ENCODE measurements around the gene ARHGAP42. TPM values are rescaled to one million over a fixed set of nuclear protein-coding genes. Genes with fewer than 3 reads are reported as not detected.

ARHGAP42 gene
- total and polyA plus RNA-seq, 2 of the 4 experiments (the other 2 are of a cell fraction): 2.9 to 7.3 TPM

DNA sequence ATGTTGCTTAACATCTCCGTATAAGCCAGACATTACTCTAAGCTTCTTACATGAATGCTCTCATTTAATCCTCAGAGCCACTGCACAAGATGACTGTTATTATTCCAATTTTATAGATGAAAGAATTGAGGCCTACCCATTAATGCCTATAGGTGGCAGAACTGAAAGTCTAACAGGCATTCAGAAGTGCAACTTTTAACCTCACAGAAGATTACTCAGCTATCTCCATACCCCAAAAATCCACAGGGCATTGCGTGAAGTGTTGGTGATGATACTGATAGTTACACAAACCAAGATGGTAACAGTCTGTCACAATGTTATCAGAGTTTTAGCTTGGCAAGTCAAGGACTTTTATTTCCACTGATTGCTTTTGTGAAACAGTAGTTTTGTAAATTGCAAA is 130.5 kb downstream of the ARHGAP42 start:
- in situ Hi-C loops (cut with MboI; ENCODE audit: low sequenced_read_pairs) (no loop called here), intact Hi-C loops (cut with micrococcal nuclease) (no loop called here), dilution Hi-C loops (cut with HindIII; ENCODE audit: low sequenced_read_pairs, unreplicated experiment) (no loop called here)
- H3K9ac ChIP-seq (ENCODE audit: low read depth, low read length): no peak overlapping the region
- H3K79me1 ChIP-seq (ENCODE audit: low read depth in 1 of 2, low read length in 2 of 2): peaks cover 4 to 19% of the 10 kb centered on the region in 2 experiments; a peak in 3 of 4 replicates
- no peak overlapping the region for H2AK9ac ChIP-seq (replicated peaks; ENCODE audit: low read depth, low read length, poor library complexity)
- no peak for DNase-seq
- no peak overlapping the region for H2AK5ac ChIP-seq (ENCODE audit: low read depth, low read length)
- H2BK15ac ChIP-seq (ENCODE audit: low read depth, low read length): no peak overlapping the region
- H3K4ac ChIP-seq (ENCODE audit: low read depth, low read length): no peak overlapping the region
- no peak overlapping the region for H3K23ac ChIP-seq (ENCODE audit: low read depth, low read length)
- ChIA-PET CTCF (no interaction called here), POLR2A (ENCODE audit: unreplicated experiment) (no interaction called here)
- H4K8ac ChIP-seq (ENCODE audit: low read depth in 2 of 2, low read length in 2 of 2): no peak overlapping the region
- no peak overlapping the region for H3K27ac ChIP-seq (ENCODE audit: insufficient read depth, low read length)
- H3K4me3 ChIP-seq (ENCODE audit: insufficient read depth, low read depth, low read length): no peak overlapping the region
- BruUV-seq (replicated peaks): no TSS peak
- H2BK120ac ChIP-seq (ENCODE audit: low read depth, low read length): no peak overlapping the region
- no peak overlapping the region for H4K91ac ChIP-seq (ENCODE audit: insufficient read depth, low read depth, low read length)
- no CpG with 5 or more reads among the region's 2 CpGs for WGBS, 2 experiments (ENCODE audit: extremely low coverage in 2 of 2, insufficient read length in 1 of 2)
- H3K4me2 ChIP-seq (ENCODE audit: low read depth, low read length): no peak overlapping the region
- no peak overlapping the region for H2AFZ ChIP-seq (replicated peaks; ENCODE audit: low read length, poor library complexity)
- H2BK5ac ChIP-seq (ENCODE audit: low read depth, low read length, poor library complexity, severe bottlenecking): no peak overlapping the region
- no peak overlapping the region for H4K5ac ChIP-seq (ENCODE audit: low read depth, low read length)
- no peaks in the 10 kb centered on the region for H3K9me1 ChIP-seq (ENCODE audit: insufficient read depth, low read length)
- H2BK20ac ChIP-seq (ENCODE audit: low read depth, low read length): no peak overlapping the region
- no peaks in the 10 kb centered on the region for H3K27me3 ChIP-seq (ENCODE audit: control insufficient read depth, insufficient read depth, low read length)
- no peaks in the 10 kb centered on the region for H4K20me1 ChIP-seq (ENCODE audit: insufficient read depth, low read length)
- ATAC-seq (ENCODE audit: low read depth): no peak
- no peak overlapping the region for H3K18ac ChIP-seq (ENCODE audit: low read depth, low read length)
- TF ChIP-seq SMC3 (IDR thresholded peaks at IDR 0.05; ENCODE audit: low read depth, low read length) (no peak), RFX5 (IDR thresholded peaks at IDR 0.05; ENCODE audit: low read depth, low read length) (no peak), FOS (IDR thresholded peaks at IDR 0.05; ENCODE audit: low read depth, low read length) (no peak), NFE2L2 (IDR thresholded peaks at IDR 0.05; ENCODE audit: low read depth, low read length) (no peak), RCOR1 (IDR thresholded peaks at IDR 0.05; ENCODE audit: insufficient replicate concordance, low read length) (no peak), MAFK (IDR thresholded peaks at IDR 0.05; ENCODE audit: low read depth, low read length) (no peak), MAZ (IDR thresholded peaks at IDR 0.05; ENCODE audit: borderline replicate concordance, low read depth, low read length) (no peak), USF2 (IDR thresholded peaks at IDR 0.05; ENCODE audit: low read depth, low read length) (no peak), BHLHE40 (IDR thresholded peaks at IDR 0.05; ENCODE audit: low read depth, low read length) (no peak), CEBPB (IDR thresholded peaks at IDR 0.05; ENCODE audit: low read depth, low read length) (no peak), CHD1 (IDR thresholded peaks at IDR 0.05; ENCODE audit: low read depth, low read length) (no peak)
- TF ChIP-seq, protein P1, sequence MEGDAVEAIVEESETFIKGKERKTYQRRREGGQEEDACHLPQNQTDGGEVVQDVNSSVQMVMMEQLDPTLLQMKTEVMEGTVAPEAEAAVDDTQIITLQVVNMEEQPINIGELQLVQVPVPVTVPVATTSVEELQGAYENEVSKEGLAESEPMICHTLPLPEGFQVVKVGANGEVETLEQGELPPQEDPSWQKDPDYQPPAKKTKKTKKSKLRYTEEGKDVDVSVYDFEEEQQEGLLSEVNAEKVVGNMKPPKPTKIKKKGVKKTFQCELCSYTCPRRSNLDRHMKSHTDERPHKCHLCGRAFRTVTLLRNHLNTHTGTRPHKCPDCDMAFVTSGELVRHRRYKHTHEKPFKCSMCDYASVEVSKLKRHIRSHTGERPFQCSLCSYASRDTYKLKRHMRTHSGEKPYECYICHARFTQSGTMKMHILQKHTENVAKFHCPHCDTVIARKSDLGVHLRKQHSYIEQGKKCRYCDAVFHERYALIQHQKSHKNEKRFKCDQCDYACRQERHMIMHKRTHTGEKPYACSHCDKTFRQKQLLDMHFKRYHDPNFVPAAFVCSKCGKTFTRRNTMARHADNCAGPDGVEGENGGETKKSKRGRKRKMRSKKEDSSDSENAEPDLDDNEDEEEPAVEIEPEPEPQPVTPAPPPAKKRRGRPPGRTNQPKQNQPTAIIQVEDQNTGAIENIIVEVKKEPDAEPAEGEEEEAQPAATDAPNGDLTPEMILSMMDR (conservative IDR thresholded peaks at IDR 0.05; ENCODE audit: low read depth, low read length): no peak
- TF ChIP-seq, protein P2, sequence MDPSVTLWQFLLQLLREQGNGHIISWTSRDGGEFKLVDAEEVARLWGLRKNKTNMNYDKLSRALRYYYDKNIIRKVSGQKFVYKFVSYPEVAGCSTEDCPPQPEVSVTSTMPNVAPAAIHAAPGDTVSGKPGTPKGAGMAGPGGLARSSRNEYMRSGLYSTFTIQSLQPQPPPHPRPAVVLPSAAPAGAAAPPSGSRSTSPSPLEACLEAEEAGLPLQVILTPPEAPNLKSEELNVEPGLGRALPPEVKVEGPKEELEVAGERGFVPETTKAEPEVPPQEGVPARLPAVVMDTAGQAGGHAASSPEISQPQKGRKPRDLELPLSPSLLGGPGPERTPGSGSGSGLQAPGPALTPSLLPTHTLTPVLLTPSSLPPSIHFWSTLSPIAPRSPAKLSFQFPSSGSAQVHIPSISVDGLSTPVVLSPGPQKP (IDR thresholded peaks at IDR 0.05; ENCODE audit: borderline replicate concordance, low read depth, low read length): no peak
- H3K56ac ChIP-seq (ENCODE audit: extremely low read depth, insufficient read depth, low read length): no peak overlapping the region
- no peaks in the 10 kb centered on the region for H3K9me3 ChIP-seq (ENCODE audit: control insufficient read depth, insufficient read depth, low read length)
- H3K14ac ChIP-seq (replicated peaks; ENCODE audit: low read depth, low read length): no peak overlapping the region
- H3K36me3 ChIP-seq (ENCODE audit: control insufficient read depth, insufficient read depth, low read length): no peaks in the 10 kb centered on the region
- H3K4me1 ChIP-seq (ENCODE audit: control insufficient read depth, insufficient read depth, low read length): no peaks in the 10 kb centered on the region

Measured in IMR-90 (cell line).